K562 (cell line): ENCODE data around the gene MYOM1. TPM values are rescaled to one million over a fixed set of nuclear protein-coding genes. Genes with fewer than 3 reads are reported as not detected.

Experiments
- ATAC-seq: fragments of 200-7000 bp; cut with Tn5 transposase; 3 replicates; pipeline ENCODE4 v1.9.1; 2020; ENCODE audit warnings: moderate library complexity
- BruUV-seq: library from RNA; stranded (reverse); fragments of 400-500 nt; replicated peaks from 2 replicates; lab custom pipeline; 2021; lab: Mats Ljungman, UMichigan
- CTCF ChIA-PET: fragments of 300-600 bp; formaldehyde crosslinking; extraction: SDS; loops from one replicate; lab custom pipeline; 2021; ENCODE audit warnings: low intra/inter-chr PET ratio; lab: Yijun Ruan, JAX
- POLR2A ChIA-PET: fragments of 300-600, 350-650 bp; sonication (Branson Sonifier 250); formaldehyde crosslinking; extraction: SDS; loops from one replicate; lab custom pipeline; 2021; ENCODE audit warnings: antibody characterized with exemption, inconsistent platforms; lab: Yijun Ruan, JAX
- DNase-seq, 4 experiments: peaks; one replicate each; pipeline versions ENCODE4 v3.0.0 to v3.0.0-alpha.2; 2011 to 2018; ENCODE audit warnings: low spot score in 3 of 4, mixed read lengths in 3 of 4; ENCODE audit errors: extremely low read depth in 1 of 4
- FAIRE-seq: peaks from 2 replicates; lab custom pipeline; 2011; peaks lifted over from hg19 to GRCh38; lab: Jason Lieb, UNC
- H2AFZ ChIP-seq: 2 replicates; pipeline ENCODE4 v1.6.0; 2011; ENCODE audit warnings: low read depth, low read length, control low read depth, inconsistent platforms
- H3K27ac ChIP-seq: fragments of 200-600 bp; 3 replicates; pipeline ENCODE4 v1.8.0; 2011; ENCODE audit warnings: low read depth, mild to moderate bottlenecking, control low read depth, inconsistent platforms, low read length, moderate library complexity, mixed read lengths; ENCODE audit errors: extremely low read depth
- H3K27me3 ChIP-seq, 2 experiments: fragments of 300-600 bp in 1 of 2; 2 replicates in 1 of 2; 3 replicates in 1 of 2; pipeline versions ENCODE4 v1.6.0 to v1.8.0; 2011; ENCODE audit warnings: inconsistent platforms in 2 of 2, low read length in 2 of 2, mild to moderate bottlenecking in 1 of 2, mixed read lengths in 1 of 2, moderate library complexity in 1 of 2; ENCODE audit not compliant: control insufficient read depth in 2 of 2, insufficient read depth in 2 of 2
- H3K36me3 ChIP-seq: fragments of 300-600 bp; 3 replicates; pipeline ENCODE4 v1.8.0; 2011; ENCODE audit warnings: mild to moderate bottlenecking, low read length, inconsistent platforms; ENCODE audit not compliant: control insufficient read depth, insufficient read depth
- H3K4me1 ChIP-seq, 2 experiments: fragments of 200-600 bp in 1 of 2; replicated peaks in 1 of 2; 2 replicates in 1 of 2; 3 replicates in 1 of 2; pipeline versions ENCODE4 v1.5.1 to v1.8.0; 2011; ENCODE audit warnings: inconsistent platforms in 2 of 2, low read length in 2 of 2, mild to moderate bottlenecking in 1 of 2, mixed read lengths in 1 of 2, moderate library complexity in 1 of 2; ENCODE audit not compliant: control insufficient read depth in 2 of 2, insufficient read depth in 2 of 2
- H3K4me2 ChIP-seq: 2 replicates; pipeline ENCODE4 v1.6.1; 2011; ENCODE audit warnings: low read length, control low read depth, inconsistent platforms, mixed read lengths; ENCODE audit not compliant: insufficient read depth
- H3K4me3 ChIP-seq: fragments of 200-600 bp; sonication (generic), shearing (Covaris generic); 2 replicates; pipeline ENCODE4 v1.5.1; 2016; ENCODE audit warnings: control low read depth, inconsistent platforms
- H3K79me2 ChIP-seq: fragments of 200-600 bp; 3 replicates; pipeline ENCODE4 v1.8.0; 2011; ENCODE audit warnings: low read length, inconsistent platforms; ENCODE audit not compliant: control insufficient read depth, insufficient read depth
- H3K9ac ChIP-seq, 2 experiments: 2 replicates each; pipeline versions ENCODE4 v1.6.0 to v1.6.1; 2011; ENCODE audit warnings: low read depth in 2 of 2, low read length in 2 of 2, control low read depth in 1 of 2, inconsistent platforms in 1 of 2, mild to moderate bottlenecking in 1 of 2, mixed read lengths in 1 of 2; ENCODE audit not compliant: insufficient read depth in 1 of 2
- H3K9me1 ChIP-seq: one replicate; pipeline ENCODE4 v1.6.0; 2011; ENCODE audit warnings: inconsistent platforms, mild to moderate bottlenecking, low read length, moderate library complexity; ENCODE audit not compliant: control insufficient read depth, insufficient read depth
- H3K9me3 ChIP-seq: replicated peaks from 2 replicates; pipeline ENCODE4 v1.5.1; 2011; ENCODE audit warnings: low read depth, low read length, inconsistent platforms; ENCODE audit not compliant: control insufficient read depth, insufficient read depth
- H4K20me1 ChIP-seq: replicated peaks from 2 replicates; pipeline ENCODE4 v1.6.1; 2011; ENCODE audit warnings: low read length, inconsistent platforms, mixed read lengths; ENCODE audit not compliant: control insufficient read depth, insufficient read depth
- C11orf30 ChIP-seq: fragments of 450-650 bp; IDR thresholded peaks from 2 replicates; pipeline ENCODE4 v1.6.1; 2016; ENCODE audit warnings: low read depth, mild to moderate bottlenecking
- CEBPB ChIP-seq: fragments of 450-650 bp; IDR thresholded peaks from 2 replicates; pipeline ENCODE4 v1.6.1; 2016; ENCODE audit warnings: missing genetic modification characterization, missing compliant biosample characterization
- HDAC1 ChIP-seq, 2 experiments: fragments of 450-650 bp; IDR thresholded peaks; 2 replicates each; pipeline ENCODE4 v1.6.1; 2016 to 2017; ENCODE audit warnings: inconsistent platforms in 1 of 2, mild to moderate bottlenecking in 1 of 2, moderate library complexity in 1 of 2
- HNRNPLL ChIP-seq: fragments of 200-400 bp; formaldehyde crosslinking; IDR thresholded peaks from 2 replicates; pipeline ENCODE4 v1.6.1; 2017; ENCODE audit warnings: low read length, low read depth, mild to moderate bottlenecking; ENCODE audit not compliant: poor library complexity, severe bottlenecking
- NFXL1 ChIP-seq: fragments of 450-650 bp; formaldehyde crosslinking; IDR thresholded peaks from 2 replicates; pipeline ENCODE4 v1.4.0; 2021; ENCODE audit warnings: mild to moderate bottlenecking
- NR3C1 ChIP-seq: sonication (generic); formaldehyde crosslinking; IDR thresholded peaks from 2 replicates; pipeline ENCODE4 v1.8.1; 2022; ENCODE audit warnings: missing genetic modification reagents
- PHF20 ChIP-seq: fragments of 450-650 bp; IDR thresholded peaks from 2 replicates; pipeline ENCODE4 v1.6.1; 2018; ENCODE audit not compliant: partially characterized antibody
- POLR2B ChIP-seq: fragments of 450-650 bp; IDR thresholded peaks from 2 replicates; pipeline ENCODE4 v1.6.1; 2018; ENCODE audit warnings: low read depth; ENCODE audit not compliant: partially characterized antibody
- PYGO2 ChIP-seq: fragments of 450-650 bp; IDR thresholded peaks from 2 replicates; pipeline ENCODE4 v1.6.1; 2016; ENCODE audit warnings: mild to moderate bottlenecking, missing genetic modification characterization, moderate library complexity, missing compliant biosample characterization
- RBBP5 ChIP-seq: fragments of 200-600 bp; sonication (generic); IDR thresholded peaks from 2 replicates; pipeline ENCODE4 v1.6.1; 2012; ENCODE audit warnings: borderline replicate concordance, mild to moderate bottlenecking, low read length, control low read depth, inconsistent platforms; ENCODE audit not compliant: insufficient read depth, poor library complexity, severe bottlenecking
- SIN3A ChIP-seq, 2 experiments: fragments of 150-350 bp in 1 of 2; IDR thresholded peaks; 2 replicates each; pipeline ENCODE4 v1.6.1; 2011 to 2016; ENCODE audit warnings: borderline replicate concordance in 2 of 2, low read depth in 2 of 2, low read length in 2 of 2, mild to moderate bottlenecking in 2 of 2, moderate library complexity in 2 of 2; ENCODE audit not compliant: control insufficient read depth in 1 of 2
- YBX1 ChIP-seq: fragments of 450-650 bp; IDR thresholded peaks from 2 replicates; pipeline ENCODE4 v1.7.1; 2016; ENCODE audit warnings: mild to moderate bottlenecking
- ZKSCAN1 ChIP-seq: fragments of 150-350 bp; IDR thresholded peaks from 2 replicates; pipeline ENCODE4 v1.6.1; 2016; ENCODE audit warnings: low read depth, low read length
- ZNF224 ChIP-seq: sonication (generic); formaldehyde crosslinking; IDR thresholded peaks from 2 replicates; pipeline ENCODE4 v1.8.0; 2022; ENCODE audit warnings: mild to moderate bottlenecking, missing genetic modification reagents
- ZNF23 ChIP-seq: fragments of 250-450 bp; sonication (Bioruptor Pico); IDR thresholded peaks from 2 replicates; pipeline ENCODE4 v1.4.0; 2020; ENCODE audit warnings: mild to moderate bottlenecking
- ZNF347 ChIP-seq: fragments of 450-650 bp; formaldehyde crosslinking; IDR thresholded peaks from 2 replicates; pipeline ENCODE4 v1.4.0; 2020; ENCODE audit warnings: low read depth, mild to moderate bottlenecking, moderate library complexity
- ZNF551 ChIP-seq: fragments of 250-450 bp; sonication (Bioruptor Pico); IDR thresholded peaks from 2 replicates; pipeline ENCODE4 v1.5.0; 2021; ENCODE audit warnings: mild to moderate bottlenecking, moderate library complexity
- ZNF707 ChIP-seq: fragments of 250-450 bp; sonication (Bioruptor Pico); conservative IDR thresholded peaks from 2 replicates; pipeline ENCODE4 v1.8.0; 2022; ENCODE audit warnings: inconsistent platforms, mild to moderate bottlenecking, moderate library complexity
- WGBS: fragments of 100-300 bp; shearing (Covaris generic); methylation state at CpG from one replicate; pipeline ENCODE4 v1.1.6; 2016; ENCODE audit warnings: low coverage, mixed read lengths; ENCODE audit not compliant: insufficient coverage; ENCODE audit errors: missing lambda C conversion rate; 5-methylcytosine and 5-hydroxymethylcytosine counted together
- in situ Hi-C: fragments of 300-500 bp; cut with MboI; formaldehyde crosslinking; loops from 4 replicates; pipeline ENCODE4 v1.15.0; 2018; ENCODE audit warnings: inconsistent platforms, mixed read lengths
- intact Hi-C: fragments of 100-400 bp; cut with micrococcal nuclease; formaldehyde crosslinking; loops from 2 replicates; pipeline ENCODE4 v1.14.2; 2022
- polyA plus RNA-seq, 8 experiments: library from polyadenylated mRNA; depleted of rRNA in 4 of 8; stranded (reverse) in 5 of 8; unstranded in 3 of 8; fragments of >200 nt; fragmentation: Nextera tagmentation in 2 of 8; fragmentation: Illumina TruSeq in 1 of 8; extraction: Ambion mirVana in 2 of 8; extraction: Trizol in 1 of 8; gene quantifications; 2 replicates each; pipeline versions ENCODE4 v1.2.1 to v1.2.3, GENCODE V29; 2011 to 2014; ENCODE audit warnings: inconsistent platforms in 1 of 8, missing spikeins in 1 of 8
- total RNA-seq, 7 experiments: library from RNA; depleted of rRNA in 6 of 7; stranded (reverse); fragments of >200 nt in 6 of 7; fragmentation: Illumina TruSeq in 2 of 7; extraction: Trizol in 2 of 7; gene quantifications; 2 replicates each; pipeline versions ENCODE4 v1.2.1 to v1.2.3, GENCODE V29; 2011 to 2021; ENCODE audit warnings: low replicate concordance in 1 of 7
- TF ChIP-seq, protein P1 (sequence below): sonication (generic); formaldehyde crosslinking; IDR thresholded peaks from 2 replicates; pipeline ENCODE4 v1.5.0; 2020; ENCODE audit warnings: missing genetic modification reagents
- TF ChIP-seq, protein P2 (sequence below): sonication (generic); formaldehyde crosslinking; IDR thresholded peaks from 2 replicates; pipeline ENCODE4 v1.8.0; 2022; ENCODE audit warnings: mild to moderate bottlenecking, missing genetic modification reagents

MYOM1 gene
- total and polyA plus RNA-seq, 9 of the 15 experiments (the other 6 are each of a cell fraction or from before 2014, with no cell fraction given) = 0.01 to 0.62 (median 0.25) TPM

DNA sequence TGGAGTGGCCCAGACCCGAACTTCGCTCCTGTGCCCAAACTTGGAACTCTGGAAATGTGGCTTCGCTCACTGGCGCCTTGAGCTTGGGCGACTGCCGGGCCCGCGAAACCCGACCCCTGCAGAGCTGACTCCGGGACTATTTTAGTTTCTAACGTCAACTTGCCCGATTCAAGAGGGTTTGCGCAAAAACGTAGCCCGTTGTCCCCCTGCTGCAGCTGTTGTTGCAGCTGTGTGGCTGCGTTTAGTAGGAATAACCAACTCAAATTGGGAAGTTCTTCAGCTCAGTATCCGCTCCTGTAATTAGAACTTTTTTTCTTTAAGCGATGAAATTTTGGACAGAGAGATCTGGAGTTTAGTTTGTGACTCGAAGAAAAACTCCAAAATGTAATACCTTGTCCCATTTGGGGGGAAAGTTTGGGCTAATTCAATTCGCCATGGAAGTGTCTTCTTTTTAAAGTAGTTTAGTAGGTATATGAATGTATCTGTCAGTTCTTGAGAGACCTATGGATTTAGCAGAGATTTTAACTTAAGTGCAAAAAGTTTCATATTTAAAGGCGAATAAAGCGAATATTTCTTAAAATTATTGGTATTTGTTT, 28.4 kb upstream of the MYOM1 start:
- BruUV-seq = no TSS peak
- in situ Hi-C loops = loop anchor here (5.0 kb wide), 1 partner anchor 306 kb away; no protein-coding TSS in a partner anchor
- TF ChIP-seq CEBPB (tag) (no peak), PYGO2 (no peak), RBBP5 (peak; percentile 52), NR3C1 (CRISPR knock-in tag) (no peak), ZNF347 (CRISPR knock-in tag) (0 out of 2 replicates have a peak, but pooled peaks have one; percentile 75), HNRNPLL (peak; percentile 98), SIN3A (IDR thresholded peaks at IDR 0.05; ENCODE audit: borderline replicate concordance in 2 of 2, control insufficient read depth in 1 of 2, low read depth in 2 of 2, low read length in 2 of 2) (0 out of 4 replicates have a peak, but pooled peaks of 1 of the 2 experiments have one; percentile 76), ZKSCAN1 (no peak), NFXL1 (CRISPR knock-in tag) (0 out of 2 replicates have a peak, but pooled peaks have one; percentile 4), YBX1 (no peak), ZNF707 (CRISPR knock-in tag) (no peak), ZNF224 (CRISPR knock-in tag) (no peak), HDAC1 (IDR thresholded peaks at IDR 0.05) (0 out of 4 replicates have a peak, but pooled peaks of 1 of the 2 experiments have one; percentile 5), ZNF551 (no peak), ZNF23 (CRISPR knock-in tag) (0 out of 2 replicates have a peak, but pooled peaks have one; percentile 38), C11orf30 (no peak), PHF20 (no peak), POLR2B (peak; percentile 26)
- TF ChIP-seq, protein P1, sequence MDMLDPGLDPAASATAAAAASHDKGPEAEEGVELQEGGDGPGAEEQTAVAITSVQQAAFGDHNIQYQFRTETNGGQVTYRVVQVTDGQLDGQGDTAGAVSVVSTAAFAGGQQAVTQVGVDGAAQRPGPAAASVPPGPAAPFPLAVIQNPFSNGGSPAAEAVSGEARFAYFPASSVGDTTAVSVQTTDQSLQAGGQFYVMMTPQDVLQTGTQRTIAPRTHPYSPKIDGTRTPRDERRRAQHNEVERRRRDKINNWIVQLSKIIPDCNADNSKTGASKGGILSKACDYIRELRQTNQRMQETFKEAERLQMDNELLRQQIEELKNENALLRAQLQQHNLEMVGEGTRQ (CRISPR knock-in tag) = no peak
- TF ChIP-seq, protein P2, sequence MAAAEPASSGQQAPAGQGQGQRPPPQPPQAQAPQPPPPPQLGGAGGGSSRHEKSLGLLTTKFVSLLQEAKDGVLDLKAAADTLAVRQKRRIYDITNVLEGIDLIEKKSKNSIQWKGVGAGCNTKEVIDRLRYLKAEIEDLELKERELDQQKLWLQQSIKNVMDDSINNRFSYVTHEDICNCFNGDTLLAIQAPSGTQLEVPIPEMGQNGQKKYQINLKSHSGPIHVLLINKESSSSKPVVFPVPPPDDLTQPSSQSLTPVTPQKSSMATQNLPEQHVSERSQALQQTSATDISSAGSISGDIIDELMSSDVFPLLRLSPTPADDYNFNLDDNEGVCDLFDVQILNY (CRISPR knock-in tag) = 0 out of 2 replicates have a peak, but pooled peaks have one; percentile 42

More for the DNA sequence above, 28.4 kb upstream of the MYOM1 start:
- no peaks in the 10 kb centered on the region for H3K9me1 ChIP-seq
- peak overlapping the region; percentile 92 for H3K4me3 ChIP-seq
- intact Hi-C loops = loop anchor here (2.0 to 5.0 kb wide), 2 partner anchors 15 to 76 kb away; partner anchors contain the start of gene MYL12B
- ATAC-seq (peak; percentile 4; the same call in 2 of the 3 replicates), FAIRE-seq (no peak), DNase-seq (no peak)
- peaks cover 3 to 13% of the 10 kb centered on the region in 2 experiments; a peak in 3 of 5 replicates for H3K4me1 ChIP-seq
- no peaks in the 10 kb centered on the region for H3K9me3 ChIP-seq
- 1% methylated on average over 22 of the region's 22 CpGs for WGBS
- CTCF ChIA-PET = interaction anchor here (0.8 kb wide), 1 partner anchor 418 kb away, joined by 3 read pairs; no protein-coding TSS in a partner anchor
- peaks cover 44% of the 10 kb centered on the region for H3K36me3 ChIP-seq
- no peaks in the 10 kb centered on the region for H3K27me3 ChIP-seq
- no peak overlapping the region for H2AFZ ChIP-seq
- peak overlapping the region; percentile 100 for H3K27ac ChIP-seq
- peaks cover 75% of the 10 kb centered on the region for H3K79me2 ChIP-seq
- peak overlapping the region; percentile 93 to 99 for H3K9ac ChIP-seq
- H3K4me2 ChIP-seq = peak overlapping the region; percentile 90
- POLR2A ChIA-PET = interaction anchor here (0.6 to 4.1 kb wide), 32 partner anchors 8 to 592 kb away, joined by 3 to 35 read pairs (median 4); partner anchors contain the start of genes MYL12B and SMCHD1
- H4K20me1 ChIP-seq = peaks cover 14% of the 10 kb centered on the region; the same call in 1 of the 2 replicates
